Endothelial cell of umbilical vein (primary cell): ENCODE results near the gene SPO11. TPM values are rescaled to one million over a fixed set of nuclear protein-coding genes. Genes with fewer than 3 reads are reported as not detected.

Source experiments
- BruUV-seq: library from RNA; stranded (reverse); fragments of 400-500 nt; replicated peaks from 2 replicates; lab custom pipeline; 2021; lab: Mats Ljungman, UMichigan
- CTCF ChIA-PET: fragments of 300-600, 350-600 bp; sonication (Branson Sonifier 250); formaldehyde crosslinking; loops from one replicate; lab custom pipeline; 2021; ENCODE audit warnings: antibody characterized with exemption, inconsistent platforms; lab: Charles Lee
- POLR2A ChIA-PET: fragments of 300-600, 350-600 bp; sonication (Branson Sonifier 250); formaldehyde crosslinking; loops from one replicate; lab custom pipeline; 2021; ENCODE audit warnings: antibody characterized with exemption, inconsistent platforms; lab: Charles Lee
- DNase-seq: peaks from one replicate; pipeline ENCODE4 v3.0.0-alpha.2; 2011; ENCODE audit warnings: low read depth, low spot score
- FAIRE-seq: peaks from 2 replicates; lab custom pipeline; 2011; peaks lifted over from hg19 to GRCh38; lab: Jason Lieb, UNC
- H2AFZ ChIP-seq: 2 replicates; pipeline ENCODE4 v1.6.0; 2012; ENCODE audit warnings: low read depth, low read length, control low read depth, inconsistent platforms
- H3K27ac ChIP-seq: 2 replicates; pipeline ENCODE4 v1.5.1; 2011; ENCODE audit warnings: low read depth, mild to moderate bottlenecking, control low read depth, low read length, moderate library complexity; ENCODE audit not compliant: insufficient read depth
- H3K27me3 ChIP-seq, 2 experiments: 2 replicates each; pipeline versions ENCODE4 v1.6.0 to v1.6.1; 2011; ENCODE audit warnings: low read length in 2 of 2, mixed read lengths in 1 of 2; ENCODE audit not compliant: control insufficient read depth in 2 of 2, insufficient read depth in 2 of 2
- H3K36me3 ChIP-seq, 2 experiments: 2 replicates in 1 of 2; 3 replicates in 1 of 2; pipeline ENCODE4 v1.5.1; 2011; ENCODE audit warnings: low read length in 2 of 2, mild to moderate bottlenecking in 1 of 2, moderate library complexity in 1 of 2; ENCODE audit not compliant: control insufficient read depth in 2 of 2, insufficient read depth in 2 of 2; ENCODE audit errors: extremely low read depth in 1 of 2
- H3K4me1 ChIP-seq: 3 replicates; pipeline ENCODE4 v1.5.1; 2011; ENCODE audit warnings: mild to moderate bottlenecking, low read length; ENCODE audit not compliant: control insufficient read depth, insufficient read depth; ENCODE audit errors: extremely low read depth
- H3K4me2 ChIP-seq: 2 replicates; pipeline ENCODE4 v1.6.1; 2011; ENCODE audit warnings: low read length, control low read depth, mixed read lengths; ENCODE audit not compliant: insufficient read depth
- H3K4me3 ChIP-seq, 3 experiments: fragments of 200-600 bp in 1 of 3; sonication (generic), shearing (Covaris generic) in 1 of 3; replicated peaks in 1 of 3; 2 replicates each; pipeline ENCODE4 v1.5.1; 2011 to 2016; ENCODE audit warnings: control low read depth in 3 of 3, low read length in 3 of 3, mild to moderate bottlenecking in 2 of 3, inconsistent platforms in 1 of 3, low read depth in 1 of 3, moderate library complexity in 1 of 3; ENCODE audit not compliant: insufficient read depth in 1 of 3
- H3K79me2 ChIP-seq: 2 replicates; pipeline ENCODE4 v1.6.0; 2012; ENCODE audit warnings: low read length, inconsistent platforms; ENCODE audit not compliant: control insufficient read depth, insufficient read depth
- H3K9ac ChIP-seq: replicated peaks from 2 replicates; pipeline ENCODE3; 2011; ENCODE audit warnings: low read length, control low read depth; ENCODE audit not compliant: insufficient read depth; ENCODE audit errors: extremely low read depth
- H3K9me1 ChIP-seq: replicated peaks from 3 replicates; pipeline ENCODE4 v1.6.0; 2011; ENCODE audit warnings: mild to moderate bottlenecking, low read length; ENCODE audit not compliant: control insufficient read depth, insufficient read depth; ENCODE audit errors: extremely low read depth
- H3K9me3 ChIP-seq: replicated peaks from 2 replicates; pipeline ENCODE4 v1.5.1; 2012; ENCODE audit warnings: low read length, inconsistent platforms; ENCODE audit not compliant: control insufficient read depth, insufficient read depth
- H4K20me1 ChIP-seq: replicated peaks from 2 replicates; pipeline ENCODE3; 2011; ENCODE audit warnings: mild to moderate bottlenecking, low read length; ENCODE audit not compliant: control insufficient read depth, insufficient read depth; ENCODE audit errors: extremely low read depth
- EZH2 ChIP-seq: IDR thresholded peaks from 2 replicates; pipeline ENCODE4 v1.6.1; 2012; ENCODE audit warnings: borderline replicate concordance, low read depth, mild to moderate bottlenecking, moderate library complexity, low read length, inconsistent platforms; ENCODE audit not compliant: severe bottlenecking
- FOS ChIP-seq: IDR thresholded peaks from 2 replicates; pipeline ENCODE4 v1.6.1; 2011; ENCODE audit warnings: mild to moderate bottlenecking, low read length, moderate library complexity, borderline replicate concordance; ENCODE audit not compliant: insufficient read depth
- MYC ChIP-seq: IDR thresholded peaks from one replicate; pipeline ENCODE4 v1.6.1; 2011; ENCODE audit warnings: mild to moderate bottlenecking, low read depth, low read length
- POLR2A ChIP-seq: IDR thresholded peaks from 2 replicates; pipeline ENCODE4 v1.6.1; 2012; ENCODE audit warnings: low read depth, mild to moderate bottlenecking, control low read depth, low read length
- POLR2AphosphoS5 ChIP-seq: IDR thresholded peaks from 2 replicates; pipeline ENCODE4 v1.6.1; 2012; ENCODE audit warnings: low read depth, mild to moderate bottlenecking, control low read depth, low read length, moderate library complexity; ENCODE audit not compliant: insufficient read depth
- dilution Hi-C: fragments of 300-500 bp; cut with MboI; formaldehyde crosslinking; loops from one replicate; pipeline ENCODE4 v1.15.0; 2019; ENCODE audit warnings: low sequenced_read_pairs; ENCODE audit not compliant: extremely low pct_ligation_motif_present
- intact Hi-C: fragments of 100-400 bp; cut with micrococcal nuclease; formaldehyde crosslinking; loops from one replicate; pipeline ENCODE4 v1.10.0; 2022
- polyA plus RNA-seq, 4 experiments: library from polyadenylated mRNA; depleted of rRNA in 3 of 4; stranded (reverse) in 3 of 4; unstranded in 1 of 4; fragments of >200 nt; gene quantifications; 2 replicates each; pipeline versions ENCODE4 v1.2.1 to v1.2.3, GENCODE V29; 2011 to 2012; ENCODE audit warnings: missing spikeins in 1 of 4
- total RNA-seq: library from RNA; stranded (reverse); gene quantifications from 2 replicates; pipeline ENCODE4 v1.2.3, GENCODE V29; 2021
- TF ChIP-seq, protein P1 (sequence below), 2 donors: IDR thresholded peaks; 1 replicate in 1 of 2; 2 replicates in 1 of 2; pipeline ENCODE4 v1.5.1; 2011; ENCODE audit warnings: low read length in 2 of 2, mild to moderate bottlenecking in 2 of 2, moderate library complexity in 2 of 2, control low read depth in 1 of 2, inconsistent platforms in 1 of 2, low read depth in 1 of 2; ENCODE audit not compliant: insufficient read depth in 1 of 2; ENCODE audit errors: extremely low read depth in 1 of 2
- TF ChIP-seq, protein P2 (sequence below): IDR thresholded peaks from 2 replicates; pipeline ENCODE4 v1.6.1; 2011; ENCODE audit not compliant: insufficient read depth, insufficient read length

Gene SPO11
- total and polyA plus RNA-seq, 2 donors (not counting 3 experiments of a cell fraction or from before 2014, with no cell fraction given), result not detected

DNA sequence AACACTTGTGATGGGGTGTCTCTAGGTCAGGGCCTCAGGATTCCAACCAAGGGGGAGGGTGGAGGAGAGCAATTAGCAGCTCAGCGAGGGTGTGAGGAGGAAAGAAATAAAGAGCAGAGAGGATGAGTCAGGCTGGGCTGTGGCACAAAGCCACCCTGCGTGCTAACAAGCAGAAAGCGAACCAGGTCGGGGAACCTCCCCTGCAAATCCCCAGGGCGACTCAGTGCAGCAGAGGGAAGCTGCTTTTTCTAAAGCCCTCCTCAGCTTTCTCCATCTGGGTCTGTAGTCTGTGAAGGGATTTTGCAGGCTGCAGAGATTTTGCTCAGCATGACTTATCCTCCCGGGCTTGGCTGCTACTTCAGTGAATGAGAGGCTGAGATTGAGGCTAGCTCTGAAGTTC lies 6.6 kb upstream of the SPO11 start:
- H3K27me3 ChIP-seq, result no peaks in the 10 kb centered on the region
- CTCF ChIA-PET, result no interaction called here
- FAIRE-seq (no peak), DNase-seq (no peak)
- no peaks in the 10 kb centered on the region for H3K4me1 ChIP-seq
- H3K79me2 ChIP-seq, result no peaks in the 10 kb centered on the region
- intact Hi-C loops (no loop called here), dilution Hi-C loops (no loop called here)
- H3K36me3 ChIP-seq, result no peaks in the 10 kb centered on the region
- H3K27ac ChIP-seq, result no peak overlapping the region
- no peak overlapping the region for H3K4me2 ChIP-seq
- no peak overlapping the region for H3K4me3 ChIP-seq
- BruUV-seq, result no TSS peak
- H3K9me3 ChIP-seq, result no peaks in the 10 kb centered on the region
- H4K20me1 ChIP-seq, result no peaks in the 10 kb centered on the region
- TF ChIP-seq POLR2AphosphoS5 (no peak), EZH2 (no peak), POLR2A (no peak), FOS (no peak)
- TF ChIP-seq, protein P1, sequence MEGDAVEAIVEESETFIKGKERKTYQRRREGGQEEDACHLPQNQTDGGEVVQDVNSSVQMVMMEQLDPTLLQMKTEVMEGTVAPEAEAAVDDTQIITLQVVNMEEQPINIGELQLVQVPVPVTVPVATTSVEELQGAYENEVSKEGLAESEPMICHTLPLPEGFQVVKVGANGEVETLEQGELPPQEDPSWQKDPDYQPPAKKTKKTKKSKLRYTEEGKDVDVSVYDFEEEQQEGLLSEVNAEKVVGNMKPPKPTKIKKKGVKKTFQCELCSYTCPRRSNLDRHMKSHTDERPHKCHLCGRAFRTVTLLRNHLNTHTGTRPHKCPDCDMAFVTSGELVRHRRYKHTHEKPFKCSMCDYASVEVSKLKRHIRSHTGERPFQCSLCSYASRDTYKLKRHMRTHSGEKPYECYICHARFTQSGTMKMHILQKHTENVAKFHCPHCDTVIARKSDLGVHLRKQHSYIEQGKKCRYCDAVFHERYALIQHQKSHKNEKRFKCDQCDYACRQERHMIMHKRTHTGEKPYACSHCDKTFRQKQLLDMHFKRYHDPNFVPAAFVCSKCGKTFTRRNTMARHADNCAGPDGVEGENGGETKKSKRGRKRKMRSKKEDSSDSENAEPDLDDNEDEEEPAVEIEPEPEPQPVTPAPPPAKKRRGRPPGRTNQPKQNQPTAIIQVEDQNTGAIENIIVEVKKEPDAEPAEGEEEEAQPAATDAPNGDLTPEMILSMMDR (IDR thresholded peaks at IDR 0.05; ENCODE audit: extremely low read depth in 1 of 2, insufficient read depth in 1 of 2, low read depth in 1 of 2, low read length in 2 of 2), result no peak
- no peak overlapping the region for H3K9ac ChIP-seq
- POLR2A ChIA-PET, result no interaction called here
- no peaks in the 10 kb centered on the region for H3K9me1 ChIP-seq
- no peak overlapping the region for H2AFZ ChIP-seq

DNA sequence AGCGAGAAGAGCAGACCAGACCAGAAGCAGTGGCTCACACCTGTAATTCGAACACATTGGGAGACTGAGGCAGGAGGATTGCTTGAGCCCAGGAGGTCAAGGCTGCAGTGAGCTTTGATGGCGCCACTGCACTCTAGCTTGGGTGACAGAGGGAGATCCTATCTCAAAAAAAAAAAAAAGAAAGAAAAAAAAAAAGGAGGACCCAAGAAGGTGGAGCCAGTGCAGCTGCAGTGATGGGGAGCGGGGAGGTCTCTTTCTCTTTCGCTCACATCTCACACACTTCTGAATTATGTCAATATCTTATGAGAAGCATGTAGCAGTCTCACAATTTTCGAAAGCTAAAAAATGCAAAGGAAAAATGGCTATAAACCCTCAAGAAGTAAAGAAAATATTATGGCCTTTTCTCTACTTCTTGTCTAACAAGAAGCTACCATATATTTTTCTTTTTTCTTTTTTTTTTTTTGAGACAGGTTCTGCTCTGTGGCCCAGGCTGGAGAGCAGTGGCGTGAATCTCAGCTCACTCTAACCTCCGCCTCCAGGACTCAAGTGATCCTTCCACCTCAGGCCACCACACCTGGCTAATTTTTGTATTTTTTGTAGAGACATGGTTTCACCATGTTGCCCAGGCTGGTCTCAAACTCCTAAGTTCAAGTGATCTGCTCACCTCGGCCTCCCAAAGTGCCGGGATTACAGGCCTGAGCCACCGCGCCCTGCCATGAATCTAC lies 3.8 kb upstream of the SPO11 start:
- H4K20me1 ChIP-seq, result no peaks in the 10 kb centered on the region
- intact Hi-C loops, result no loop called here
- dilution Hi-C loops, result no loop called here
- peaks cover 0 to 5% of the 10 kb centered on the region in 2 experiments for H3K27me3 ChIP-seq
- ChIA-PET POLR2A (no interaction called here), CTCF (no interaction called here)
- DNase-seq, result no peak
- H3K4me1 ChIP-seq, result no peaks in the 10 kb centered on the region
- no peak for FAIRE-seq
- no peak overlapping the region for H2AFZ ChIP-seq
- H3K9me1 ChIP-seq, result no peaks in the 10 kb centered on the region
- no peak overlapping the region for H3K27ac ChIP-seq
- no peak overlapping the region for H3K4me3 ChIP-seq
- H3K9me3 ChIP-seq, result no peaks in the 10 kb centered on the region
- no peak overlapping the region for H3K4me2 ChIP-seq
- BruUV-seq, result no TSS peak
- TF ChIP-seq POLR2A (no peak), EZH2 (no peak), MYC (no peak)
- TF ChIP-seq, protein P2, sequence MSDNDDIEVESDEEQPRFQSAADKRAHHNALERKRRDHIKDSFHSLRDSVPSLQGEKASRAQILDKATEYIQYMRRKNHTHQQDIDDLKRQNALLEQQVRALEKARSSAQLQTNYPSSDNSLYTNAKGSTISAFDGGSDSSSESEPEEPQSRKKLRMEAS, result no peak
- H3K79me2 ChIP-seq, result no peaks in the 10 kb centered on the region
- no peaks in the 10 kb centered on the region for H3K36me3 ChIP-seq
- no peak overlapping the region for H3K9ac ChIP-seq
